ENCODE measurements around the gene ADAM33.
A peak's percentile ranks its signal among the peaks of the same experiment; 100 is the strongest.

ADAM33 gene

GRCh38 chr20:3681931-3682781 lies at the start of gene ADAM33:
ADAM33 (minus strand) TSS chr20:3682010; CDS start chr20:3682004, 6 bp downstream.
- no peak for DNase-seq

- no peak for DNase-seq
These were observed 49.2 kb upstream of the ADAM33 start for GRCh38 chr20:3730803-3731672.

GRCh38 chr20:3729811-3730540 lies 48.2 kb upstream of the ADAM33 start:
- no peak for DNase-seq

GRCh38 chr20:3729378-3729777 lies 47.6 kb upstream of the ADAM33 start:
- no peak for DNase-seq

- no peak for DNase-seq
These were observed 47.1 kb upstream of the ADAM33 start for GRCh38 chr20:3728876-3729275.

- no peak for DNase-seq
These were observed 46.5 kb upstream of the ADAM33 start for GRCh38 chr20:3728354-3728753.

GRCh38 chr20:3727401-3728021 lies 45.7 kb upstream of the ADAM33 start:
- no peak for DNase-seq

GRCh38 chr20:3724356-3724755 lies 42.5 kb upstream of the ADAM33 start:
- DNase-seq = no peak

- DNase-seq = no peak
These were observed 41.5 kb upstream of the ADAM33 start for GRCh38 chr20:3723284-3723683.

GRCh38 chr20:3721912-3722311 lies 40.1 kb upstream of the ADAM33 start:
- DNase-seq = no peak

- no peak for DNase-seq
These were observed 38.8 kb upstream of the ADAM33 start for GRCh38 chr20:3720626-3721025.

GRCh38 chr20:3720068-3720467 lies 38.3 kb upstream of the ADAM33 start:
- DNase-seq = no peak

GRCh38 chr20:3719046-3719445 lies 37.2 kb upstream of the ADAM33 start:
- no peak for DNase-seq

- DNase-seq = no peak
These were observed 34.5 kb upstream of the ADAM33 start for GRCh38 chr20:3716195-3716834.

- DNase-seq = no peak
These were observed 32.3 kb upstream of the ADAM33 start for GRCh38 chr20:3714092-3714491.

GRCh38 chr20:3712279-3712873 lies 30.6 kb upstream of the ADAM33 start, which contains the start of gene SIGLEC1:
SIGLEC1 (minus strand) TSS chr20:3712600; CDS start chr20:3707128, 5,472 bp downstream.
- no peak for DNase-seq

- no peak for DNase-seq
These were observed 29.7 kb upstream of the ADAM33 start for GRCh38 chr20:3711484-3711941.

- peak; percentile 85 for DNase-seq
These were observed 29.1 kb upstream of the ADAM33 start for GRCh38 chr20:3710703-3711483.

GRCh38 chr20:3710011-3710466 lies 28.2 kb upstream of the ADAM33 start:
- no peak for DNase-seq

- DNase-seq = no peak
These were observed 25.7 kb upstream of the ADAM33 start for GRCh38 chr20:3707508-3707899.

All from activated CD4-positive, CD25-positive, alpha-beta regulatory T cell treated with anti-CD3 and anti-CD28 coated beads, Interleukin-2, amount 50 U/mL, for 72 hours (primary cell).